Activated T-cell treated with anti-CD3 and anti-CD28 coated beads, Interleukin-2, amount 50 U/mL, for 24 hours (primary cell): ENCODE measurements around the gene ZNF652.
A peak's percentile ranks its signal among the peaks of the same experiment; 100 is the strongest.

Source experiments
- DNase-seq: peaks from one replicate; pipeline ENCODE4 v3.0.0-alpha.2; 2020
- H3K27ac Mint-ChIP-seq: 2 replicates; pipeline ENCODE4 v1.8.0; 2020; ENCODE audit warnings: mild to moderate bottlenecking, mixed read lengths
- H3K27me3 Mint-ChIP-seq: 2 replicates; pipeline ENCODE4 v1.8.0; 2020; ENCODE audit warnings: mixed read lengths
- H3K36me3 Mint-ChIP-seq: 2 replicates; pipeline ENCODE4 v1.8.0; 2020; ENCODE audit warnings: low read depth, mixed read lengths
- H3K4me1 Mint-ChIP-seq: 2 replicates; pipeline ENCODE4 v1.8.0; 2020; ENCODE audit warnings: low read depth, mixed read lengths
- H3K4me3 Mint-ChIP-seq: 2 replicates; pipeline ENCODE4 v1.8.0; 2020; ENCODE audit warnings: mild to moderate bottlenecking, moderate library complexity, mixed read lengths
- H3K9me3 Mint-ChIP-seq: 2 replicates; pipeline ENCODE4 v1.8.0; 2020; ENCODE audit warnings: mixed read lengths

The ZNF652 gene

DNA sequence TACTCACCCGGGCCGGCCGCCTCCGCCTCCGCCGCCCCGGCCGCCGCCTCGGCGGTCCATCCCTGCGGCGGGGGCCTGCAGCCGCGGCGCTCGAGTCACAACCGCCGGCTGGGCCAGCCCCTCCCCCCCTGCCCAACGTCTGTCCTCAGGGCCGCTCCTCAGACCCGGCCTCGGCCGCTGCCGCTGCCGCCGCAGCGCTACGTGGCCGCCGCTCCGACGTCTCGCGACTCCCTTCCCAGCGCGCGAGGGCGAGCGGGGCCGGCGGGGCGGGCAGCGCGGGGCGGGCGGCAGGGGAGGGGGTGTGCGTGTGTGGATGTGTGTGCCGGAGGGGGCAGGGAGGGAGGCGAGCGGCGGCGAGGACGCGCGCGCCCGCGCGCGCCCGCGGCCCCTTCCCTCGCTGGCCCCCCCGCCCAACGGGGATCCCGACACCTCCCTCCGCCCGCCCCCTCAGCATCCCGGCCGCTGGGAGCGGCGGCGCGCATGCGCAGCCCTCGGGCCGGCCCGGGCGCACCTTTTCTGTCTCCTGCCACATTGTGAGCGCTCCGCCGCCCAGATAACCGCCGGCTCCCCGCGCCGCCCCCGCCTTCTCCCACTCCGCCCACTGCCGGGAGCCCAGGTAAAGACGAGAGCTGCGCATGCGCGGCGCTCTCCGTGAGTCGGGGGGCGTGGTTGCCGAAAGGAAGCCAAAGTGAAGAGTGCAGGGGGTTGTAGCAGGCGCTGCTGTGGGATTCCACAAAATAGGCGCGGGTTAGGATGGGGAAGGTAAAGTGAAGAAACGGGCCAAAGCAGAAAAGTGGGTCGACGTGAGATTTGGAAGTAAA lies at the start of gene ZNF652:
Gene ZNF652 (minus strand): TSS at position 349 of the 821 bp plus-strand sequence. CDS start 44,525 bp downstream, outside the sequence.
- H3K4me1 Mint-ChIP-seq = peaks cover 56% of the 10 kb centered on the region
- H3K27ac Mint-ChIP-seq = peak within 1 kb of the TSS; percentile 95
- DNase-seq = peak; percentile 91
- H3K36me3 Mint-ChIP-seq = peaks cover 5% of the 10 kb centered on the region
- no peaks in the 10 kb centered on the region for H3K27me3 Mint-ChIP-seq
- no peaks in the 10 kb centered on the region for H3K9me3 Mint-ChIP-seq
- H3K4me3 Mint-ChIP-seq = peak within 1 kb of the TSS; percentile 88

DNA sequence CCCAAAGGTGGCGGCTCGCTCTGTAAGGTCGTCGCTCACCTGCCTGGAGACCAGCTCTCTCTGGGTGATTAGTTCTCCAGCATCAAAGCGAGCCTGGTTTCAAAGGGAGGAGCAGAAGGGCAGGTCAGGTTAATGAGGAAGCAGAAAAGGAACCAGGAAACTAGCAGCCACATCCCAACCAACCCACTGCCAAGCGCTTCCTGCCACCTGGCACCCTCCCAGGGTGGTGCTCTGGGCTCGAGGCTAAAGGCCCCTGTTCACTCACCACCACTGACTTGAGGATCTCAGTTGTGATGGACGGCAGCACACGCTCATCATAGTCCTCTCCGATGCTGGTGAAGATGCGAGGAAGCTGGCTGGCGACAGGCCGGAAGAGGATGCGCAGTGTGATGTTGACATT lies 47.0 kb upstream of the ZNF652 start:
- H3K4me3 Mint-ChIP-seq = no peak overlapping the region
- H3K9me3 Mint-ChIP-seq = no peaks in the 10 kb centered on the region
- DNase-seq = no peak
- H3K36me3 Mint-ChIP-seq = peaks cover 100% of the 10 kb centered on the region
- H3K27me3 Mint-ChIP-seq = no peaks in the 10 kb centered on the region
- H3K27ac Mint-ChIP-seq = peak overlapping the region; percentile 52
- H3K4me1 Mint-ChIP-seq = peaks cover 69% of the 10 kb centered on the region

DNA sequence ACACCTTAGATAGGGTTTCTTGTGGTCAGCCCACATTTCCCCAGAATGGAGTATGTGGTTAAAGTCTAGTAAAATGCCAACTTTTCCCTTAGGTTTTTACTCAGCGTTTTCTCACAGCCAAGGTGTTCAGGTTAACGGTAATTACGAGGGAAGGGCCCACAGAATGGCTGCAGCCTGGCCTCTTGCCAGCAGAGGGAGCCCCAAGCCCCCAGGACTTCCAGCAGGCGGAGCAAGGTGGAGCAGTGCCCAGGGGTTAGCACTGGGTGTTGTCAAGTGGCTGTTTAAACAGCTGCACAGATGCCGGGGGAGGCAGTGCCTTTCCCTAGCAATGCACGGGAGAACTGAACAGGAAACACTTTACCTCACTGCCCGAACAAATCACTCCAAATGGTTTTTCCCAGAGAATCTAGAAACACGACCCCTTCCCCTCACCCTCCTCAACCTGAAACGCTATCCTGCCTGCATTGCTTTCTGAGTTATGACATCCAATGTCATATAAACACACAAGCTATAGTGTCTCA lies 46.0 kb upstream of the ZNF652 start:
- Mint-ChIP-seq H3K36me3 (peaks cover 99% of the 10 kb centered on the region), H3K9me3 (no peaks in the 10 kb centered on the region), H3K4me3 (no peak overlapping the region), H3K27me3 (no peaks in the 10 kb centered on the region), H3K4me1 (peaks cover 67% of the 10 kb centered on the region), H3K27ac (peak overlapping the region; percentile 38)
- DNase-seq = peak; percentile 90

DNA sequence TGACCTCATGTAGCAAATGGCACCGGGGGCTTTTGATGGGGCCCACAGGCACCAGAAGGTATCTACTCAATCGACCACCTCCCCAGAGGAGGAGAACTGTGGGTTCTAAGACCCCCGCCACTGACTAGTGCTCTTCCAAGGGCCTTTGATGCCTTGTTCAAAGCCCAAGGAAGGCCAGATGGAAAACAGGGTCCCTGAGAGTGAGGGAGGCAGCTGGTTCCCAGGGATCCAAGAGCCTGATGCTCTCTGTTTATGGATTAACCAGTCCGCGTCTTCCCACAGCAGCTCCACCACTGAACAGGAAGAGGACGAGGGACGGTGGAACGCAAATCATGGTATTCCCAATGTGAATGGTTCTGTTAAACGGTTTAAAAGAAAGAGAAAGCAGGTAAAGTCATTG lies 45.0 kb upstream of the ZNF652 start:
- DNase-seq = peak; percentile 22
- no peak overlapping the region for H3K27ac Mint-ChIP-seq
- peaks cover 58% of the 10 kb centered on the region for H3K4me1 Mint-ChIP-seq
- H3K27me3 Mint-ChIP-seq = no peaks in the 10 kb centered on the region
- no peak overlapping the region for H3K4me3 Mint-ChIP-seq
- peaks cover 99% of the 10 kb centered on the region for H3K36me3 Mint-ChIP-seq
- no peaks in the 10 kb centered on the region for H3K9me3 Mint-ChIP-seq

DNA sequence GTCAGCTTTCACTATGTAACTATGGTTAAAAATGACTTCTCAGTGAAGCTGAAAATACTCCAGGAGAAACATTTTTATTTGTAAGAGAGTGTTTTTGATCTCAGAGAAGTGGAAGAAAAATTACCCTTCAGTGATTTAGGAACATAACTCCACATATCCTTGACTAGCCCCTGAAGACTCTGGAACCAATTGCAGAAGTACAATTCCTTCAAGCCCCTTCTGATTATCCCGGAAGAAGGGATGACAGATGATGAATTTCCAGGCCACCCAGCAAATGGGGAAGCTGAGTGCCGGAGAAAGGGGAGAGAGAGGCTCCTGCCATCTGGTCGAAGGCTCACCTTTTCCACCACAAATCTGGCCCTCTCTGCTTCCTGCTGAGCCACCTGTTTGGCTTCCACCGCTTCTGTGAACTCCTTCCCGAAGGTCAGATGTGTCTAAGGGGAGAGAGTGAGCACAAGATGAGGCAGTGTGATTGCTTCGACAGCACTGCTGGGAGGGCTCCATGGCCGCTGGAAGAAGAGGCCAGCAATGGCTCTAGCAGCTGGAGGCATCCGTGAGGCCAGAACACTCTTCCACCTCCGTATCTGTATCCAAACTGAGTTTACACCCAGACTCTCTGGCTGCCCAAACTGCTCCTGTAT lies 44.5 kb upstream of the ZNF652 start:
- peaks cover 52% of the 10 kb centered on the region for H3K4me1 Mint-ChIP-seq
- DNase-seq = no peak
- H3K4me3 Mint-ChIP-seq = no peak overlapping the region
- H3K9me3 Mint-ChIP-seq = no peaks in the 10 kb centered on the region
- no peak overlapping the region for H3K27ac Mint-ChIP-seq
- H3K36me3 Mint-ChIP-seq = peaks cover 99% of the 10 kb centered on the region
- no peaks in the 10 kb centered on the region for H3K27me3 Mint-ChIP-seq

DNA sequence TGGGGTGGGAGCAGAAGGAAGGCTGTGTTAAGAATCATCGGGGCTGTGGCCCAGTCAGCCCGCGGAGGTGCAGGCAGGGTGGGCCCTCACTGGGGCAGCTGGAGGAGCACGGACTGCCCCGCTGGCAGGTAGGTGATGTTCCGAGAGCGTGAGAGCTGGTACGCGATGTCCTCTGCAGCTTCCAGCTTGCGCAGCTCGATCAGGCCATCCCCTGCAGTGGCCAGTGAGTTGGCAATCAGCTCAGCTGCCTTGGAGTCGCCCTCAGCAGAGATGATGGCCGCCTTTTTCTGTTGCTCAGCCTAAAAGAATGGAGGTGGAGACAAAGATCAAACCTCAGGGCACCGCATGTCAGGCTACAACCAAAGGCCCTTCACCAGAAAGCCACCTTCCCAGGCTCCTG lies 42.9 kb upstream of the ZNF652 start:
- Mint-ChIP-seq H3K27me3 (no peaks in the 10 kb centered on the region), H3K4me1 (peaks cover 46% of the 10 kb centered on the region), H3K27ac (no peak overlapping the region), H3K9me3 (no peaks in the 10 kb centered on the region), H3K36me3 (peaks cover 88% of the 10 kb centered on the region), H3K4me3 (no peak overlapping the region)
- peak; percentile 25 for DNase-seq

DNA sequence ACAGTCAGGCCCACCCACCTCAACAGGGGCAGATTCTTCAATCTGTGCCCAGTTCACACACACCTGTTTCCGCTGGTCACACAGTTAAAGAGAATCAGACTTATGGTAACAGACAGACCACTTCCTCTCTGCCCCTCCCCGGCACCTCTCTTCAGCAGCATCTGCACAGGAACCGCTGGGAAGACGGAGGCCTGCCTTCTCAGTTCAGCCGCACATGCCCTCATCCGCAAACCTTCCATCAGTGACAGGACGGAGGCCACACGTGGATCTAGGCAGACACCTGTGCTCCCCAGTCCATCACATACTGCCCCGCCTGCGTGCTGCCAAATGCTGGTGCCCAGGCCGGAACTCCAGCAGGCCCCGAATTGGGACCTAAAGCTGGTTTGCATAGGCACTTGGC lies 42.3 kb upstream of the ZNF652 start:
- Mint-ChIP-seq H3K4me1 (peaks cover 44% of the 10 kb centered on the region), H3K4me3 (no peak overlapping the region), H3K27ac (peak overlapping the region; percentile 37), H3K27me3 (no peaks in the 10 kb centered on the region), H3K36me3 (peaks cover 83% of the 10 kb centered on the region), H3K9me3 (no peaks in the 10 kb centered on the region)
- peak; percentile 29 for DNase-seq

DNA sequence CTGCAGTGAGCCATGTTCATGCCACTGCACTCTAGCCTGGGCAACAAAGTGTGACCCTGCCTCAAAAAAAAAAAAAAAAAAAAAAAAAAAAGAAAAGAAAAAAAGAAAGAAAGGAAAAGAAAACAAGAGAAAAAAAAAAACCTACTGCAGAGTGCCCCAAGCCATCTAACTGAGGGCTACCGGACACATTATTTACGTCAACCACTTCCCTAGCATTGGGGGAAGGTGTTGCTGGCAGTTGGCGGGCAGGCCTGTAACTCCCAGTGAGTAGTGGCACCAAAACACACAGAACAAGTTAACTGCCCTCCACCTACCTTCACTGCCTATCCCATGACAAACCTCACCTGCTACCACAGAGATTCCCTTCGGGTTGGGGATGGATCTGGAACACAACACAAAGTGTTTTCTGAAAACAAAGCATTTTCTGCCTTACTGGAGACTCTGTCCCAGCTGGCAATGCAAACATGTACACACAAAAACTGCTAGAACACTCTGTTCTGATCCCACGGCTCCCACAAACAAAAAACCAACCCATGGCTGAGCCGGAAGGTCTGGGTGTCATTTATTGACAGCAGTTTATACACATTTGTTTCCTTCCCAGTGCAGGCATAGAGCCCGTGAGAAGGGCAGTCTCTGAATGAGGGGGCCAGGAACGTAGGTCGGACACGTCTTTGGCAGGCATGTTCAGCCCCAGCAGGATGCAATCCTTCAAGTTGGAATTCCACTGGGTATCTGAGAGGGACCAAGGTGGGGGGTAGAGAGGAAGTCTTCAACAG lies 41.7 kb upstream of the ZNF652 start:
- Mint-ChIP-seq H3K27me3 (no peaks in the 10 kb centered on the region), H3K4me1 (peaks cover 38% of the 10 kb centered on the region), H3K27ac (peak overlapping the region; percentile 37), H3K4me3 (no peak overlapping the region), H3K36me3 (peaks cover 76% of the 10 kb centered on the region), H3K9me3 (no peaks in the 10 kb centered on the region)
- DNase-seq = no peak

DNA sequence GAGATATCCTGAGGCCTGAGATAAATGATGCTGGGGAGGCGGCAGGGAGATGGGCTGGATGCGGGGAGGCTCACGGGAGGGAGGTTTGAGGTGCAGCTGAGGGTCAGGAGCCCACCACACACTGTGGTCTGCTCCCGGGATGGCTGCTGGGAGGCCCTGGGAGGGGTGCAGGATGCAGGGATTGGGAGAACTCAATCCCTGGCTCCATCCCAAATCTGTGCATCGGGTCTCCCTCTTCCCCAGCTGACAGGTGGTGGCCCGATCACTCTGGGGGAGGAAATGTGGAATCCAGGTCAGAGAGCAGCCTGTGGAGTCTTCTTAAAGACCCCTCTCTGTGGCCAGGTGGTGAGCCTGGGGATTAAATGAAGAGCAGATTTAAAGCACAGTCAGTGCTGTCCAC lies 40.7 kb upstream of the ZNF652 start:
- Mint-ChIP-seq H3K4me3 (no peak overlapping the region), H3K27me3 (no peaks in the 10 kb centered on the region), H3K4me1 (peaks cover 28% of the 10 kb centered on the region), H3K27ac (no peak overlapping the region), H3K36me3 (peaks cover 66% of the 10 kb centered on the region), H3K9me3 (no peaks in the 10 kb centered on the region)
- no peak for DNase-seq

DNA sequence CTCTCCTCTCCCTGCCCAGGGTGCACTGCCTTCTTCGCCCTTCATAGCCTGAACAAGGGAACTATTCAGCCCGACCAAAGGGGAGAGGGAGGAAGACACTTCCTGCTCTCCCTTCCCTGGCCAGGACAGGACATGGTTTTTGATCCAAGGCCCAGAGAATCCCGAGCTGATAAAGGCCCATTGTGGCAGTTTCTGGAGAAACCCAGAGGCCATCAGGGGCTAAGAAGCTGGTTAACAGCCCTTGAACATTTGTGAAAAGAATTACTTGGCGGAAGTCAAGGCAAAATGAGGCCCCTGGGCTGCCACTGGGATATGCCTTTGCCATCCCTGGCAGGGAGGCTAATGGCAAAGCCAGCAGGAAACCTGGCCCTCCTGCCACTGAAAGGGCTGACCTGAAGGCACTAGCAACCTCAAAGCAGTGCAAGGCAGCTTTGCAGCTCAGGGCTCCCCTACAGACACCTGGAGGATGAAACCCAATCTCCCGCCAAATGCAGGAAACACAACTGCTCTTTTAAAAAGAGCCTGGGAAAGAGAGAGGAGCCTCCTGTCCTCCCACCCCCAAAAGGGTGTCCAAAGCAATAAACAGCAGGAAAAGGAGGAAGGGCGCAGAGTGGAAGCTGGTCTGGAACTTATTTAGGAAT lies 40.0 kb upstream of the ZNF652 start:
- no peaks in the 10 kb centered on the region for H3K27me3 Mint-ChIP-seq
- no peak overlapping the region for H3K4me3 Mint-ChIP-seq
- no peaks in the 10 kb centered on the region for H3K9me3 Mint-ChIP-seq
- no peak overlapping the region for H3K27ac Mint-ChIP-seq
- peaks cover 60% of the 10 kb centered on the region for H3K36me3 Mint-ChIP-seq
- peaks cover 26% of the 10 kb centered on the region for H3K4me1 Mint-ChIP-seq
- no peak for DNase-seq

DNA sequence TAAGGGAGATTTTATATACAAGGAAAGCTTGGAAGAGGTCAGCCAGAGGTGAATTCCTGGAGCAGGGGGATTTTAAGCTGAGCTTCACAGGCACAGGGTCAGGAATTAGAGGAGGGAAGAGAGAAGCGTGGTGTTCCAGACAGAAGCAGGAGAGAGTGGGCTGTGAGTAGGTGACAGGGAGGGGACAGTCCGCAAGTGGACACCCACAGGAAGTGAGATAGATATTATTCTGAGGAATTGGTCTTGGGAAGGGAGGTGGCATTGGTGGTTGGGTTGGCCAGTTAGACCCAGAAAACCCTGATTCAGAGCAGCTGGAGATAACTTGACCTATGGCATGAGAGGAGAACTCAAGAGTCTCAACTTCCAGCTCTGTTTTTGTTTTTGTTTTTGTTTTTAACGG lies 37.9 kb upstream of the ZNF652 start:
- Mint-ChIP-seq H3K9me3 (no peaks in the 10 kb centered on the region), H3K36me3 (peaks cover 39% of the 10 kb centered on the region), H3K4me3 (no peak overlapping the region), H3K4me1 (peaks cover 14% of the 10 kb centered on the region), H3K27ac (no peak overlapping the region), H3K27me3 (no peaks in the 10 kb centered on the region)
- peak; percentile 17 for DNase-seq

DNA sequence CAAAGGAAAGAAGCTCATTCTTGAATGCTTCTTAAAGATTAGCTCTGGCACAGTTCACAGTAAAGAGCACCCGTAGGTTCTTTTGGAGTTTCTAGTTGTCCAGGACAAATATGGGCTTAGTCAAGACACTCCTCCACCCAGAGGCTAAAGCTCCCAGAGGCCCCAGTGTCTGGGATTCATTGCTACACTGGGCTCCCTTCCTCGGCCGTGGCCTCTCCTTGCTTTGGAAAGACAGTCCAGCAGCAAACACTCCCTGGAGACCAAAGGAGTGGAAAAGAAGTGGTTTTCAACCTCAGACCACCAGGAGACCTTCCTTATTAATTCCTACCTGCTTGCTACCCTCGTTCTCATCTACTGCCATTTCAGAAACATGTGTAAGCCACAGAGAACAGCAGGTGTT lies 35.5 kb upstream of the ZNF652 start:
- Mint-ChIP-seq H3K36me3 (peaks cover 16% of the 10 kb centered on the region), H3K27ac (no peak overlapping the region), H3K4me3 (no peak overlapping the region), H3K4me1 (peaks cover 12% of the 10 kb centered on the region), H3K9me3 (no peaks in the 10 kb centered on the region), H3K27me3 (no peaks in the 10 kb centered on the region)
- no peak for DNase-seq

DNA sequence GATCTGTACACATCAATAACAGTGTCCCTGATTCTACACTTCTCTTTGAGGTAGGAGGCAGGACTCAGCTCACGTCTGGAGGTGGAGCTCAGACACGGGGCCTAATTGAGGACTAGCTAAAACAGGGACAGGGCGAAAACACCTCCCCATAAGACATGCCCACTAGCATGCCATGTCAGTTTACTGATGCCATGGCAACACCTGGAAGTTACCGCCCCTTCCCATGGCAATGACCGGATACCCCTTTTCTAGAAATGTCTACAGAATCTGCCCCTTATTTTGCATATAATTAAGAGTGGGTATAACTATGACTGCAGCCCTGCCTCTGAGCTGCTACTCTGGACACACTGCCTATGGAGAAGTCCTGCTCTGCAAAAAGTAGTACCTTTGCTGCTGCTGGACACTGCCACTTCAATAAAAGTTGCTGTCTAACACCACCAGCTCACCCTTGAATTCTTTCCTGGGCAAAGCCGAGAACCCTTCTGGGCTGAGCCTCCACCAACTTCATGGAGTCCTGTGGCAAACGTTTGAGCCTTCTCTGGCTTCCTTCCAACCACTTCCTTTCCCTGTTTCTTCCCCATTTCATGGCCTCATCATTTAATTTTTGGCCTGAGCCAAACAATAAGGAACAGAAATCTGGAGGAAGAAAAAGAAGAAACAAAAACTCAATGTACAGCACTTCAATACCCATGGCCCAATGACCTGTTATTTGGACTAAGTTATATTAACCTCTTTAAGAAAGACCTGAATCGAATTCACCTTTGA lies 31.6 kb upstream of the ZNF652 start:
- no peak for DNase-seq
- peaks cover 40% of the 10 kb centered on the region for H3K4me1 Mint-ChIP-seq
- H3K27ac Mint-ChIP-seq = no peak overlapping the region
- no peaks in the 10 kb centered on the region for H3K27me3 Mint-ChIP-seq
- no peak overlapping the region for H3K4me3 Mint-ChIP-seq
- H3K9me3 Mint-ChIP-seq = no peaks in the 10 kb centered on the region
- no peaks in the 10 kb centered on the region for H3K36me3 Mint-ChIP-seq
